ENCODE data around the gene IDH2. TPM values are rescaled to one million over a fixed set of nuclear protein-coding genes. Genes with fewer than 3 reads are reported as not detected.
"Not testable (repeated sequence)": the region's sequence is repeated elsewhere in the genome, so short reads cannot be mapped to it uniquely, and the experiment has no call there.

The IDH2 gene
- total RNA-seq (2014; rRNA removed; shearing (Covaris generic)), result 67.6 and 74.4 TPM in 2 replicates

GRCh38 chr15:90101969-90102890, at the start of gene IDH2:
TSS of gene IDH2 (minus strand) at chr15:90102468. CDS start at chr15:90102390, 78 bp downstream.
- peak; percentile 99 for DNase-seq
- H3K27me3 ChIP-seq (ENCODE audit: control insufficient read depth, insufficient read depth, low read length), result peaks cover 19% of the 10 kb centered on the region
- peak within 1 kb of the TSS; percentile 76 for H3K4me3 ChIP-seq (ENCODE audit: insufficient read depth, low read depth, low read length)
- no peaks in the 10 kb centered on the region for H3K36me3 ChIP-seq (replicated peaks; ENCODE audit: control insufficient read depth, insufficient read depth, low read length)

DNA sequence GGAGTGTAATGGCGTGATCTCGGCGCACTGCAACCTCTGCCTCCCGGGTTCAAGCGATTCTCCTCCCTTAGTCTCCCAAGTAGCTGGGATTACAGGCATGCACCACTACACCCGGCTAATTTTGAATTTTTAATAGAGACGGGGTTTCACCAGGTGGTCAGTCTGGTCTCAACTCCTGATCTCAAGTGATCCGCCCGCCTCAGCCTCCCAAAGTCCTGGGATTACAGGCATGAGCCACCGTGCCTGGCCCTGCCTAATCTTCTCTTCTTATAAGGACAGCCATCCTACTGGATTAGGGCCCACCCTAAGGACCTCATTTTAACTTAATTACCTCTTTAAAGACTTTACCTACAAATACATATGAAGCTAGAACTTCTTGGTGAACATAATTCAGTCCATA, 48.3 kb upstream of the IDH2 start:
- not testable (repeated sequence) for DNase-seq; H3K4me3 ChIP-seq (ENCODE audit: insufficient read depth, low read depth, low read length); H3K27me3 ChIP-seq (ENCODE audit: control insufficient read depth, insufficient read depth, low read length); H3K36me3 ChIP-seq (replicated peaks; ENCODE audit: control insufficient read depth, insufficient read depth, low read length)

- no peak for DNase-seq
- Histone ChIP-seq H3K36me3 (replicated peaks; ENCODE audit: control insufficient read depth, insufficient read depth, low read length) (no peaks in the 10 kb centered on the region), H3K4me3 (ENCODE audit: insufficient read depth, low read depth, low read length) (no peak overlapping the region), H3K27me3 (ENCODE audit: control insufficient read depth, insufficient read depth, low read length) (no peaks in the 10 kb centered on the region)
Measured at GRCh38 chr15:90149609-90150340, 47.5 kb upstream of the IDH2 start.

DNA sequence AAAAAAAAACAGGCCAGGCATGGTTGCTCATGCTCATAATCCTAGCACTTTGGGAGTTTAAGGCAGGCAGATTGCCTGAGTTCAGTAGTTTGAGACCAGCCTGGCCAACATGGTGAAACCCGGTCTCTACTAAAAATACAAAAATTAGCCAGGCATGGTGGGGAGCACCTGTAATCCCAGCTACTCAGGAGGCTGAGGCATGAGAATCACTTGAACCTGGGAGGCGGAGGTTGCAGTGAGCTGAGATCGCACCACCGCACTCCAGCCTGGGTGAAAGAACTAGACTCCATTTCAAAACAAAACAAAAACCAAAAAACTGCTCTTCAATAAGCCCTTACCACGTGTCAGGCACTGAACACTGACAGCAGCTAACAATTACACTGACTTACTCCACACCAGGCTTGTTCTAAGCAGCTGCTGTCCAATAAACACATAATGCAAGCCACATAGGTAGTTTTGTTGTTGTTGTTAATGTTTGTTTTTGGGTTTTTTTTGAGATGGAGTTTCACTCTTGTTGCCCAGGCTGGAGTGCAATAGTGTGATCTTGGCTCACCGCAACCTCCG, 44.0 kb upstream of the IDH2 start:
- H3K36me3 ChIP-seq (replicated peaks; ENCODE audit: control insufficient read depth, insufficient read depth, low read length); DNase-seq; H3K27me3 ChIP-seq (ENCODE audit: control insufficient read depth, insufficient read depth, low read length); H3K4me3 ChIP-seq (ENCODE audit: insufficient read depth, low read depth, low read length): not testable (repeated sequence)

DNA sequence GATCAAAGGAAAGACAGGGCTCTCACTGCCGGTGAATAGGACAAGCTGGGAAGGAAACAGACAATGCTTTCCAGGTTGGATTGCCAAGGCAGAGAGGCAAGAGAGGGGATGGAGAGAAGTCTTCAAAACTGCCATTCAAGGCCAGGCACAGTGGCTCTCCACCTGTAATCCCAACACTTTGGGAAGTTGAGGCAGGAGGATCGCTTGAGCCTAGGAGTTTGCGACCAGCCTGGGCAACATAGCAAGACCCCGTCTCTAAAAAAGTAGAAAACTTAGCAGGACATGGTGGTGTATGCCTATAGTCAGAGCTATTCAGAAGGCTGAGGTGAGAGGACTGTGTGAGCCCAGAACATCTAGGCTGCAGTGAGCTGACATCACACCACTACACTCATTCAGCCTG, 43.5 kb upstream of the IDH2 start:
- Histone ChIP-seq H3K27me3 (ENCODE audit: control insufficient read depth, insufficient read depth, low read length) (no peaks in the 10 kb centered on the region), H3K4me3 (ENCODE audit: insufficient read depth, low read depth, low read length) (no peak overlapping the region), H3K36me3 (replicated peaks; ENCODE audit: control insufficient read depth, insufficient read depth, low read length) (no peaks in the 10 kb centered on the region)
- no peak for DNase-seq

DNA sequence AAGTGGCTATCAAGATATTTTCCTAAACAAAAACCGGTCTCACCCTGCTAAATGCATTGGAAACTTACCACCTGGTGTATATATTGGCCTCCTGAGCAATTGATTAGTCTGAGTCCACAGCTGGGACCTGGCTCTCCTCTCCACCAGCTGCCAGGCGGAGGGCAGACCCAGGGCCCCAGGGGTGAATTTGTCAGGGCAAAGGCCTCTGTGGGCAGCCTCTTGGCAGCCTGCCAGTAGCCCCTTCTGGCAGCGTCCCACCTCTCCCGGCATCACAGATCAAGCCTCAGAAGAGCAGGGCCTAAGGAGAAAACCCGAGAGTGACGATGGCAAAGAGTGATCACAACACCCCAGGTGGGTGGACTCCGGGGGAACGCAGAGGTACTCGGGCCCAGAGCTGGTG, 43.0 kb upstream of the IDH2 start:
- H3K36me3 ChIP-seq (replicated peaks; ENCODE audit: control insufficient read depth, insufficient read depth, low read length), result no peaks in the 10 kb centered on the region
- DNase-seq, result no peak
- no peaks in the 10 kb centered on the region for H3K27me3 ChIP-seq (ENCODE audit: control insufficient read depth, insufficient read depth, low read length)
- H3K4me3 ChIP-seq (ENCODE audit: insufficient read depth, low read depth, low read length), result no peak overlapping the region

- H3K4me3 ChIP-seq (ENCODE audit: insufficient read depth, low read depth, low read length), result no peak overlapping the region
- peak; percentile 96 for DNase-seq
- no peaks in the 10 kb centered on the region for H3K36me3 ChIP-seq (replicated peaks; ENCODE audit: control insufficient read depth, insufficient read depth, low read length)
- no peaks in the 10 kb centered on the region for H3K27me3 ChIP-seq (ENCODE audit: control insufficient read depth, insufficient read depth, low read length)
Measured at GRCh38 chr15:90143166-90143655, 40.9 kb upstream of the IDH2 start.

DNA sequence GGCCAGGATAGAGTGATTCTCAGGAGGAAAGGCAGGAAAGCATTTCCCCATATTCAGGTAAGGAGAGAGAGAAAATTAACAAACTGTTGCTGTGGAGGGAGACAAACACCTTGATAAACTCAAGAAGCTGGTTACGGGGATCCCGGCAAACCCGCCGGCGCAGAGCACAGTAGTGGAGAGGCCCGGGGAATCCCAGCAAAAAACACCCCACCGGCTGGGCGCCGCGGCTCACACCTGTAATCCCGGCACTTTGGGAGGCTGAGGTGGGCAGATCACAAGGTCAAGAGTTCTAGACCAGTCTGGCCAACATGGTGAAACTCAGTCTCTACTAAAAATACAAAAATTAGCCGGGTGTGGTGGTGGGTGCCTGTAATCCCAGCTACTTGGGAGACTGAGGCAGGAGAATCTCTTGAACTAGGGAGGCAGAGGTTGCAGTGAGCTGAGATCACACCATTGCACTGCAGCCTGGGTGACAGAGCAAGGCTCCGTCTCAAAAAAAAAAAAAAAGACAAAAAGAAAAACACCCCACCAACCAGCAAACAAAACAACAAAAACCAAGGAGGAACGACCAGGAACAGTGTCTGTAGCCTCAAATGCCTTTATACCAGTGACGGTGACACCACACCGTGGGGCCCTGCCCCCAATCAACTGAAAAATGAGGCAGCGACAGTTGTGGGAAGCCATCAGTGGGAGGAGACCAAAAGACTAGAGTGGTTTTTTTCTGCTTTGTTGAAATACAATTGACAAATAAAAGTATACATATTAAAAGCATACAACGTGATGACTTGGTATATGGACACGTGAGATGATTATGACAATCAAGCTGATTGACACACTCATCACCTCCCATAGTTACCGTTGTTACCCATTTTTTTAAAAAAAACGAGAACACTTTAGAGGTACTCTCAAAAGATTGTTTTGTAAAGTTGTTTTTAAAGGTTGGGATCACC, 40.2 kb upstream of the IDH2 start:
- no peak for DNase-seq
- no peaks in the 10 kb centered on the region for H3K36me3 ChIP-seq (replicated peaks; ENCODE audit: control insufficient read depth, insufficient read depth, low read length)
- H3K4me3 ChIP-seq (ENCODE audit: insufficient read depth, low read depth, low read length), result no peak overlapping the region
- no peaks in the 10 kb centered on the region for H3K27me3 ChIP-seq (ENCODE audit: control insufficient read depth, insufficient read depth, low read length)

- no peaks in the 10 kb centered on the region for H3K27me3 ChIP-seq (ENCODE audit: control insufficient read depth, insufficient read depth, low read length)
- no peak for DNase-seq
- H3K36me3 ChIP-seq (replicated peaks; ENCODE audit: control insufficient read depth, insufficient read depth, low read length), result no peaks in the 10 kb centered on the region
- H3K4me3 ChIP-seq (ENCODE audit: insufficient read depth, low read depth, low read length), result no peak overlapping the region
Measured at GRCh38 chr15:90141646-90142045, 39.4 kb upstream of the IDH2 start.

DNA sequence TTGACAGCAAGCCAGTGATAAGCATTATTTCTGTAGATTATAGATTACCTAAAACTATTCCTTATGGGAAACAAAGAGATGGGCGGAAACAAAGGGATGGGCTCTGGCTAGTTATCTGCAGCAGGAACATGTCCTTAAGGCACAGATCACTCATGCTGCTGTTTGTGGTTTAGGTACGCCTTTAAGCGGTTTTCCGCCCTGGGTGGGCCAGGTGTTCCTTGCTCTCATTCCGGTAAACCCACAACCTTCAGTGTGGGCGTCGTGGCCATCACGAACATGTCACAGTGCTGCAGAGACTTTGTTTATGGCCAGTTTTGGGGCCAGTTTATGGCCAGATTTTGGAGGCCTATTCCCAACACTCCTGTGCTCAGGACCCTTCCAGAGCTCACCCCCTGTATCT, 37.3 kb upstream of the IDH2 start:
- not testable (repeated sequence) for H3K27me3 ChIP-seq (ENCODE audit: control insufficient read depth, insufficient read depth, low read length); H3K36me3 ChIP-seq (replicated peaks; ENCODE audit: control insufficient read depth, insufficient read depth, low read length); DNase-seq; H3K4me3 ChIP-seq (ENCODE audit: insufficient read depth, low read depth, low read length)

DNA sequence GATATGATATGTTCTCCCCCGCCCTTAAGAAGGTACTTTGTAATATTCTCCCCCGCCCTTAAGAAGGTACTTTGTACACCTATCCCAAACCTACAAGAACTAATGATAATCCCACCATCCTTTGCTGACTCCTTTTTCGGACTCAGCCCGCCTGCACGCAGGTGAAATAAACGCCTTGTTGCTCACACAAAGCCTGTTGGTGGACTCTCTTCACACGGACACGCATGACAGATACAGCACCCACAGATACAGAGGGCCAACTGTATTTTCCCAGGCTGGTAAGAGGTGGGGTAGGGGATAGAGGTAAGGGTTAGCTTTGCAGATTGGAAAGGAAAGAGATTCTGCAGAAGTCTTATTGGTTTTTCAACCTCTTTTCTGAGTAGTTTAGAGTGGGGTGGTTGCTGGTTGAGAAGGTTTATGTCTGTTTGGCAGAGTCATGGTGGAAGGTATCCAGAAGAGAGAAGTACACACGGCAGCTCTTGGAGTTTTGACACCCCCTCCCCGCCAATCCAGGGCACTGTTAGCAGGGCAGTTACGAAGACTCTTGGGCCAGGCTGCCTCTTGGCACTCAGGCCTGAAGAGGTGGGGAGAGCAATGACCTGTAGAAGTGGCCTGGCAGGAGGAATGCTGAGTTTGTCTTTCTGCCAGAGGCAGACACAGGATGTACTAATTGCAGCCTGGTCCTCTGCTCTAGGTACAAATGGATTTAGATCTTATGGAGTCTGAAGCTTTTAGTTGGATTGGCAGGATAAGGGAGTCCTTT, 36.0 kb upstream of the IDH2 start:
- Histone ChIP-seq H3K4me3 (ENCODE audit: insufficient read depth, low read depth, low read length) (no peak overlapping the region), H3K36me3 (replicated peaks; ENCODE audit: control insufficient read depth, insufficient read depth, low read length) (no peaks in the 10 kb centered on the region), H3K27me3 (ENCODE audit: control insufficient read depth, insufficient read depth, low read length) (no peaks in the 10 kb centered on the region)
- no peak for DNase-seq

DNA sequence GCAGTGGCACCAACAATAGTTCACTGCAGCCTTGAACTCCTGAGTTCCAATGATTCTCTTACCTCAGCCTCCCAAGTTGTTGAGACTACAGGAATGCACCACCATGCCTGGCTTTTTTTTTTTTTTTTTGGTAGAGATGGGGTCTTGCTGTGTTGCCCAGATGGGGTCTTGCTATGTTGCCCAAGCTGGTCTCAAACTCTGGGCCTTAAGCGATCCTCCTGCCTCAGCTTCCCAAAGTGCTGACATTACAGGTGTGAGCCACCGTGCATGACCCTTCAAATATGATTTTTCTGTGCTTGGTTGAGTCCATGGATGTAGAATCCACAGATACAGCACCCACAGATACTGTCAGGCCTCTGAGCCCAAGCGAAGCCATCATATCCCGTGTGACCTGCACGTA, 30.2 kb upstream of the IDH2 start:
- no peak for DNase-seq
- Histone ChIP-seq H3K36me3 (replicated peaks; ENCODE audit: control insufficient read depth, insufficient read depth, low read length) (no peaks in the 10 kb centered on the region), H3K4me3 (ENCODE audit: insufficient read depth, low read depth, low read length) (no peak overlapping the region), H3K27me3 (ENCODE audit: control insufficient read depth, insufficient read depth, low read length) (no peaks in the 10 kb centered on the region)

DNA sequence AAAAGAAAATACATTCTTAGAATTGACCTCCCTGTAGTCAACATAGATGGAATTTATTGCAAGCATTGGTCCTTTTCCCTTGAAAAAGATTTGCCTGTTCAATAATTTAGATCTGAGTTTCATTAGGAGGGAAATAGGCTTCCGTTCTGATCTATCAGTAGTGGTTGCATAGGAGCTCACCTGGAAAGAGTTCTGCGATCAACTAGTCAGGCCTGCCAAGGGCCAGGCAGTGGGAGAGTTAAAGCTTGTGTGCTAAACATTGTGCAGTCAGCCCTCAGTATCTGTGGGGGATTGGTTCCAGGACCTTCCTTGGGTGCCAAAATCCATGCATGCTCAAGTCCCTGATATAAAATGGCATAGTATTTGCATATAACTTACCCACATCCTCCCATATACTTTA, 29.6 kb upstream of the IDH2 start:
- H3K4me3 ChIP-seq (ENCODE audit: insufficient read depth, low read depth, low read length), result no peak overlapping the region
- H3K27me3 ChIP-seq (ENCODE audit: control insufficient read depth, insufficient read depth, low read length), result no peaks in the 10 kb centered on the region
- no peak for DNase-seq
- no peaks in the 10 kb centered on the region for H3K36me3 ChIP-seq (replicated peaks; ENCODE audit: control insufficient read depth, insufficient read depth, low read length)

Data from H7 (cell line).